A673 (cell line): Measurements from ENCODE around the gene ARHGEF39. TPM values are rescaled to one million over a fixed set of nuclear protein-coding genes. Genes with fewer than 3 reads are reported as not detected.
"Not testable (repeated sequence)": the region's sequence is repeated elsewhere in the genome, so short reads cannot be mapped to it uniquely, and the experiment has no call there.

Experiments used
- BruUV-seq: library from RNA; stranded (reverse); fragments of 400-500 nt; replicated peaks from 2 replicates; lab custom pipeline; 2021; lab: Mats Ljungman, UMichigan
- CTCF ChIA-PET: fragments of 300-600 bp; sonication (Branson Sonifier 250); formaldehyde crosslinking; loops from one replicate; lab custom pipeline; 2022; ENCODE audit warnings: antibody characterized with exemption; lab: Charles Lee
- POLR2A ChIA-PET: fragments of 300-600 bp; sonication (Branson Sonifier 250); formaldehyde crosslinking; loops from one replicate; lab custom pipeline; 2022; ENCODE audit warnings: antibody characterized with exemption; ENCODE audit not compliant: low non-redundant PET; lab: Charles Lee
- DNase-seq: peaks from one replicate; pipeline ENCODE4 v3.0.0-alpha.2; 2015; ENCODE audit warnings: low spot score
- H3K27ac ChIP-seq: fragments of 200-600 bp; sonication (generic); 2 replicates; pipeline ENCODE4 v1.5.1; 2016; ENCODE audit warnings: mixed run types, low read depth, mild to moderate bottlenecking, mixed read lengths, antibody characterized with exemption, low read length; ENCODE audit not compliant: poor library complexity, severe bottlenecking
- H3K27me3 ChIP-seq: fragments of 200-600 bp; sonication (generic); replicated peaks from 2 replicates; pipeline ENCODE4 v1.6.1; 2017; ENCODE audit warnings: mixed run types, low read depth, mild to moderate bottlenecking, mixed read lengths, antibody characterized with exemption, low read length; ENCODE audit not compliant: insufficient read depth, poor library complexity
- H3K36me3 ChIP-seq: fragments of 200-600 bp; sonication (generic); 2 replicates; pipeline ENCODE4 v1.6.1; 2016; ENCODE audit warnings: mixed run types, mild to moderate bottlenecking, mixed read lengths, antibody characterized with exemption, low read length; ENCODE audit not compliant: insufficient read depth, poor library complexity, severe bottlenecking
- H3K4me1 ChIP-seq: fragments of 200-600 bp; sonication (generic); 2 replicates; pipeline ENCODE4 v1.6.1; 2017; ENCODE audit warnings: mixed run types, mild to moderate bottlenecking, mixed read lengths, antibody characterized with exemption, low read length; ENCODE audit not compliant: insufficient read depth, poor library complexity, severe bottlenecking
- H3K4me3 ChIP-seq: fragments of 200-600 bp; sonication (generic); 2 replicates; pipeline ENCODE4 v1.5.1; 2016; ENCODE audit warnings: low read depth, mixed run types, mild to moderate bottlenecking, mixed read lengths, low read length; ENCODE audit not compliant: poor library complexity, severe bottlenecking
- H3K9me3 ChIP-seq: fragments of 200-600 bp; sonication (generic); 2 replicates; pipeline ENCODE4 v1.6.1; 2016; ENCODE audit warnings: mixed run types, low read depth, mild to moderate bottlenecking, mixed read lengths, antibody characterized with exemption, low read length; ENCODE audit not compliant: poor library complexity, severe bottlenecking
- CTCF ChIP-seq: fragments of 300-800, 200-600 bp; sonication (generic); conservative IDR thresholded peaks from 2 replicates; pipeline ENCODE4 v1.5.1; 2017; ENCODE audit warnings: low read depth, mild to moderate bottlenecking, antibody characterized with exemption, low read length, moderate library complexity, mixed read lengths
- EZH2 ChIP-seq: fragments of 200-600 bp; sonication (generic); IDR thresholded peaks from 2 replicates; pipeline ENCODE4 v1.6.1; 2017; ENCODE audit warnings: borderline replicate concordance, low read depth, mild to moderate bottlenecking, mixed read lengths, antibody characterized with exemption, low read length; ENCODE audit not compliant: poor library complexity, severe bottlenecking
- intact Hi-C: fragments of 100-400 bp; cut with micrococcal nuclease; formaldehyde crosslinking; loops from one replicate; pipeline ENCODE4 v1.10.0; 2022; ENCODE audit not compliant: unreplicated experiment
- total RNA-seq: library from RNA; stranded (reverse); gene quantifications from 2 replicates; pipeline ENCODE4 v1.2.3, GENCODE V29; 2021

ARHGEF39 gene
- total RNA-seq, 1 experiment from 2014 or later, result 25.0 TPM

GRCh38 chr9:35646153-35646532 is 18.9 kb downstream of the ARHGEF39 start:
- no peaks in the 10 kb centered on the region for H3K27me3 ChIP-seq
- BruUV-seq, result TSS peak; percentile 50
- no peaks in the 10 kb centered on the region for H3K36me3 ChIP-seq
- ChIA-PET CTCF (interaction anchor here (0.6 to 1.2 kb wide), 4 partner anchors 35 to 180 kb away, joined by 3 to 5 read pairs (median 4); partner anchors contain the start of gene CREB3), POLR2A (interaction anchor here (0.6 kb wide), 1 partner anchor 12 kb away, joined by 5 read pairs; the partner anchor contains the start of genes CCDC107 and RMRP)
- no peaks in the 10 kb centered on the region for H3K9me3 ChIP-seq
- no peak for DNase-seq
- H3K4me1 ChIP-seq, result peaks cover 4% of the 10 kb centered on the region
- TF ChIP-seq CTCF, result no peak
- no peak for TF ChIP-seq EZH2
- H3K4me3 ChIP-seq, result peak overlapping the region; percentile 52
- peak overlapping the region; percentile 64 for H3K27ac ChIP-seq
- intact Hi-C loops, result loop anchor here (1.0 to 5.0 kb wide), 2 partner anchors 12 to 44 kb away; partner anchors contain the start of genes CCDC107 and RMRP

- not testable (repeated sequence) for H3K27me3 ChIP-seq, BruUV-seq, H3K36me3 ChIP-seq, H3K4me1 ChIP-seq, H3K9me3 ChIP-seq, H3K27ac ChIP-seq, DNase-seq
- intact Hi-C loops, result loop anchor here (1.0 to 5.0 kb wide), 2 partner anchors 13 to 43 kb away; partner anchors contain the start of genes CCDC107 and RMRP
- ChIA-PET CTCF (interaction anchor here (0.6 to 1.2 kb wide), 4 partner anchors 35 to 180 kb away, joined by 3 to 5 read pairs (median 4); partner anchors contain the start of gene CREB3), POLR2A (interaction anchor here (0.6 kb wide), 1 partner anchor 12 kb away, joined by 5 read pairs; the partner anchor contains the start of genes CCDC107 and RMRP)
- H3K4me3 ChIP-seq, result peak overlapping the region; percentile 52
Observed at GRCh38 chr9:35645736-35646135, 19.3 kb downstream of the ARHGEF39 start.

DNA sequence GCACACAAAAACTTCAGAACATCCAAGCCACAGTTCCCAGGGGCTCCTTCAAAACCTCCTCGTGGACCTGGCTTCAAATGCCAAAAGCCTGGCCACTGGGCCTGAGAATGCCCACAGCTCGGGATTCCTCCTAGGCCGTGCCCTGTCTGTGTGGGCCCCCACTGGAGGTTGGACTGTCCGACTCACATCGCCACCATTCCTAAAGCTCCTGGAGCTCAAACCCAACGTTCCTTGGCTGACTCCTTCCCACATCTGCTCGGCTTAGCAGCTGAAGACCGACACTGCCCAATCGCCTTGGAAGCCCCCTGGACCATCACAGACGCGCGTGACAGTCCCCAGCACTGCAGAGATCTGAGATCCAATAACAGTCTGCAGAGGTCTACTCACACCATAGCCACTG is 21.9 kb downstream of the ARHGEF39 start:
- POLR2A ChIA-PET, result no interaction called here
- intact Hi-C loops, result no loop called here

GRCh38 chr9:35641478-35641877 is 23.5 kb downstream of the ARHGEF39 start:
- POLR2A ChIA-PET, intact Hi-C loops, H3K27me3 ChIP-seq, H3K27ac ChIP-seq, DNase-seq, H3K36me3 ChIP-seq, H3K4me3 ChIP-seq, H3K9me3 ChIP-seq, H3K4me1 ChIP-seq, BruUV-seq, CTCF ChIA-PET: not testable (repeated sequence)

More for the DNA sequence above, 21.9 kb downstream of the ARHGEF39 start:
- Histone ChIP-seq H3K27ac (no peak overlapping the region), H3K27me3 (no peaks in the 10 kb centered on the region), H3K4me1 (peaks cover 4% of the 10 kb centered on the region), H3K9me3 (no peaks in the 10 kb centered on the region), H3K4me3 (no peak overlapping the region), H3K36me3 (no peaks in the 10 kb centered on the region)
- CTCF ChIA-PET, result no interaction called here
- TF ChIP-seq EZH2 (no peak), CTCF (no peak)
- no peak for DNase-seq
- no TSS peak for BruUV-seq

GRCh38 chr9:35640431-35640830 is 24.6 kb downstream of the ARHGEF39 start:
- H3K9me3 ChIP-seq, H3K4me1 ChIP-seq, BruUV-seq, H3K4me3 ChIP-seq, DNase-seq, POLR2A ChIA-PET, intact Hi-C loops, H3K27me3 ChIP-seq, CTCF ChIA-PET, H3K27ac ChIP-seq, H3K36me3 ChIP-seq: not testable (repeated sequence)
